GM19438 (cell line): Measurements from ENCODE around the gene ATP2A3.
"Not testable (repeated sequence)": the region's sequence is repeated elsewhere in the genome, so short reads cannot be mapped to it uniquely, and the experiment has no call there.

Experiments
- ATAC-seq: cut with Tn5 transposase; IDR thresholded peaks from one replicate; pipeline ENCODE4 v1.9.1; 2021; ENCODE audit warnings: low read depth; ENCODE audit not compliant: unreplicated experiment

ATP2A3 gene

DNA sequence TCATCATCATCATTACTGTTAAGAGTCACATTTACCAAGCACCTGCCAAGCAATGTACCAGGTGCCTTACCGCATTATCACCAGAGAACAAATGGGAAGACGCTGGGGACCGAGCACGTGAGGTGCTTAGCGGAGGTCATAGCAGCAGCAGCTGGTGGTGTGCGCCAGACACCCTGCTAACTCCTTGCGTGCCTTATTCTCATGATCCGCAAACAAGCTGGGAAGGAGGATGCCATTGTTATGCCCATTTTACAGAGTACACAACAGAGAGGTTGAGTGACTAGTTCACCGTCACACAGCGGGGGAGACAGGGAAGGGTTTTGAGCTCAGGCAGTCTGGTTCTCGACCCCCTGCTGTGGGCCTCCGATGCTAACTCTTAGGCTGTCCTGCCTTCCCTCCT is 7.3 kb downstream of the ATP2A3 start:
- no peak for ATAC-seq

DNA sequence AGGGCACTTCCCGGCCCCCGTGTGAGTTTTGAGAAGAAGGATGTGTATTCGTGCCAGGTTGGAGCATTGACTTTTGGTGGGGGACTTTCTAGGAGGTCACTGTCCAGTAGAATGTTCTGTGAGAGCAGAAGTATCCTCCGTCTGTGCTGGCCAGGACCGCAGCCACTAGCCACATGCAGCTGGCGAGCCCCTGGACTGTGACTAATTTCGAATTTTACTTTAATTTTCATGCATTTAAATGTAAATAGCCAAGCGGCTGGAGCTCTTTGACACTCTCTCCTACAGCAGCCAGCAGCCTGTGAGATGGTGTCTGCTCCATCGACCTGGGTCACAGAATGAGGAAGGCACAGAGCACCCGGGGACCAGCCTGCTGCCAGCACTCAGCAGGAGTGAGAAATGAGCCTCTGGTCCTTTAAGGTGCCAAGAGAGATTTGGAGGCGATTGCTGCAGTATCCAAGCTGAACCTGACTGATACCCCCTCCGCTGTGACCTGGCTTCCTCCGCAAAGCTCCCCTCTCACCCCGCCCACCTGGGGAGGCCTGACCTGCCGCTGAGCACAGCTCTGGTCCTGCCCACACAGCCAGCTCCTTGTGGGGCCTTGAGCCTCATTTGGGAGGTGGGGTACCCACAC is 7.8 kb downstream of the ATP2A3 start:
- ATAC-seq: no peak

DNA sequence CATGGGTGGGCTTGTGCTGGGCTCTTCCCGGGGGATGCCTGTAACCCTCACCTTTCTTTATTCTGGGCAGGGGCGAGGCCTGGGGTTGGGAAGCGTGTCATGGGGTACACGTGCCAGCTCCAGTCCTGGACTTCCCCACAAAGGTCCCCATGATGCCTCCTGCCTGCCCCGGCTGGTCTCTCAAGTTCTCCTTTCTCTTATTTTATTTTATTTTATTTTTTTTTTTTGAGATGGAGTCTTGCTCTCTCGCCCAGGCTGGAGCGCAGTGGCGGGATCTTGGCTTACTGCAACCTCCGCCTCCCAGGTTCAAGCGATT is 8.6 kb downstream of the ATP2A3 start:
- no peak for ATAC-seq

DNA sequence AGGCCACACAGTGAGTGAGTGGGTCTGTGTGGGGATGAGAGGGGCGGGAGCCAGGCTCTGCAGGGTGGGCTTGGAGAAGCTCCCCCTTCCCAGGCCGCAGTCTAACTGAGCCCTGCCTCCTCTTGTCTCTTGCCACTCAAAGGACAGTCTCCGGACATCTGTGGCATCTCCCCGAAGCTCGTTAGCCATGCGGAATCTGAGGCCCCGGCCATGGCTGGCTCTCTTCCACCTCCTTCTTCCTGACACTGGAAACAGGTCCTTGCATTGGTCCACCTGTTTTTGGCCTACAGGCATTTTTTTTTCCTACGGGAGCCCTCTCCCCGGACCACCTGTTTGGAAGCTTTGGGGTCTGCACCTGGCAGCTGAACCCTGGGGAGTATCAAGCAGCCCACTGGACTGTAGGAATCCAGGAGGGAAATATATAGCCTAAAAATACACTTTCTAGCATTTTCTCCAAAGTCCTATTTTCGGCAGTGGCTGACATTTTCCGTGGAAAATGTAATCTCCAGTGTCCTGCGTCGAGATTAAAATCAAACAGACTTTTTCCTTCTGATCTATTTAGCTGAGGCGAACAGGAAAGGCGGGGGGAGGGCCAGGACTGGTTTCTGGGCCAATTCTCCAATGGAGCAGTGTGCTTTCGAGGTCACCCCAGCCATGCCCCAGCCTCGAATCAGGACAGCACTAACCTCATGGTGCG is 9.1 kb downstream of the ATP2A3 start:
- no peak for ATAC-seq

DNA sequence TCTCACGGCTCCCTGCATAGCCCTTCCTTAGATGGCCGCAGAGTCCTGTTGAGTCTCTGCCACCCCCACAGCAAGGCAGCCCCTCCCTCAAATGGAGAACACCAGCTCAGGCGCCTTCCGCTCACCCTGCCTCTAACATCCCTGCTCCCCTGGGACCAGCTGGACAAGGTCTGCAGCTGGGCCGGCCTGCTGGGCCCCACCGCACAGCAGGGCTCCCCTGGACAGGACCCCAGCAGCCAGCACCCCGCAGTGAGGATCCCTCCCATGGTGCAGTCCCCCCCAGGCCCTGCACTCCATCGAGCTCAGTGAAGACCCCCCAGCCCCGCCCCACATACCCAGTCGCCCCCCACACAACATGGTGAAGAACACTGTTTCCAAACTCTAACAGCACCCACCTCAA is 10.2 kb downstream of the ATP2A3 start:
- ATAC-seq: no peak

DNA sequence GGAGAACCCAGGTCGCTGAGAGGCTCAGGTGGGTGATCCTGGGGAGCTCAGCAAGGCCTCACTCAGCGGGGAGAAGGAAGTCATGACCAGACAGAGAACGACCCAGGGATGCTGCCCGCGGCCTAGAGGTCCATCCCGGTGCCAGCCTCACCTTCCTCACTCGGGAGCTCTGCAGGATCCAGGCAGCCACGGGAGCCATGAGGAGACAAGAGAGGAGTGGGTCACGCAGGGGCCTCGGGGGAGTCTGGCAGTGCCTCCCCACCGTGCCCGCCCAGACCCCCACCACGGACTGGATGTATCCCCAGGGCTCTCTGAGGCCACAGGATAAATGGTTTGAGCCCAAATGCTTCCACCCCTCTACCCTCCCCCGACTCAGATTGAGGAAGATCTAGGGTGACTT is 10.7 kb downstream of the ATP2A3 start:
- ATAC-seq: no peak

DNA sequence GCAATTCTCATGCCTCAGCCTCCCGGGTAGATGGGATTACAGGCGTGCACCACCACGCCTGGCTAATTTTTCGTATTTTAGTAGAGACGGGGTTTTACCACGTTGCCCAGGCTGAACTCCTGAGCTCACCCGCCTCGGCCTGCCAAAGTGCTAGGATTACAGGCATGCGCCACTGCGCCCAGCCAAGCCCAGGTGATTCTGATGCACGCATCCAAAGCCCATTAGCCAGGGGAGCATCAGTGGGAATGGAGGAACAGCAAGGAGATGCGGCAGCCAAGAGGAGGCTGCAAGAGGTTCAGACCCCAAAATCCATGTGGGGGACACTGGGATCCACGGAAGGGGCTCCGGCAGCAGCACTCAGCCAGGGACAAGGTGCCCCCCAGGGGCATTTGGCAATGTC is 12.1 kb downstream of the ATP2A3 start:
- no peak for ATAC-seq

DNA sequence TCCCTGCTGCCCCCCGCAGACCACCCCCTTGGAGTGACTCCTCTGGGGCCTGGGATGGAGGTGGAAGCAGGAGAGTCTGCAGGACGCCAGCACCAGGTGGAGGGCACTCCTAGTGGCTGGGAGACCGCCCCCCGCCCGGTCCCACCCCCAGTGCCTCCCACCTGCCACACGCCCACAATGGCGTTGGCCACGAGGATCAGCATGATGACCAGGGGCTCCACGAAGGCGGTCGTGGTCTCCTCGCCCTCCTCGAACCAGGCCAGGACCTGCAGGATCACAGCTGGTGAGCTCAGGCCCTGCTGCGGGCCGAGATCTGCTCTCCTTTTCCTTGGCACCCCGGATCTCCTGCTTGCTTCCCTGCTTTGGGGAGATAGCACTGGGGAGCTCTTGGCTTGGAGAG is 12.8 kb downstream of the ATP2A3 start:
- no peak for ATAC-seq

DNA sequence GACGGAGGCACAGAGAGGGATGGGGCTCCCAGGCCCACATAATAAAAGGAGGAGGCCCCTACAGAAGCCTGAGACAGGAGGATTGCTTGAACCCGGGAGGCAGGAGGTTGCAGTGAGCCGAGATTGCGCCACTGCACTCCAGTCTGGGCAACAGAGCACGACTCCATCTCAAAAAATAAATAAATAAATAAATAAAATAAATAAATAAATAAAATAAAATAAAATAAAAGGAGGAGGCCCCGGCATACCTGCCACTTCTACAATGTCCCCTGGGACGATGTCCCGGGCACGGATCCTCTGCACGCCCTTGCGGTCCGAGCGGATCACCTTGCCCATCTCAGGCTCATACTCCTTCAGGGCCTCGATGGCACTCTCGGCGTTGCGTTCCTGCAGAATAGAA is 13.2 kb downstream of the ATP2A3 start:
- no peak for ATAC-seq

DNA sequence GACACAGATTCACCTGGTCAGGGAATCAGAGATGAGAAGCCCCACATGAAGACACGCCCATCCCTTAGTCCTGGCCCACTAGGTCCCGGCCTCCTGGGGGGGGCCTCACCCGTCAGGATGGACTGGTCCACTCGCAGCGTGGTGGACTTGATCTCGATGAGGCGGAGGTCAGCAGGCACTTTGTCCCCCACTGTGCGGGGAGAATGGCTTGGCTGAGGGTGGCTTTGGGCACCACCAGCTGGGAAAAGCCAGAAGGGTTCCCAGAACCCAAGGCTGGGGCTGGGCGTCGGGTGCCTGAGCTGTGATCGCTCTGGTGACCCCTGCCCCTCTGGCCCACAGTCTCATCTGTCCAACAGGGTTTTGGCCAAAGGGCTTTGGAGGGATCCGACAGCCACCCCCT is 13.7 kb downstream of the ATP2A3 start:
- ATAC-seq: no peak

DNA sequence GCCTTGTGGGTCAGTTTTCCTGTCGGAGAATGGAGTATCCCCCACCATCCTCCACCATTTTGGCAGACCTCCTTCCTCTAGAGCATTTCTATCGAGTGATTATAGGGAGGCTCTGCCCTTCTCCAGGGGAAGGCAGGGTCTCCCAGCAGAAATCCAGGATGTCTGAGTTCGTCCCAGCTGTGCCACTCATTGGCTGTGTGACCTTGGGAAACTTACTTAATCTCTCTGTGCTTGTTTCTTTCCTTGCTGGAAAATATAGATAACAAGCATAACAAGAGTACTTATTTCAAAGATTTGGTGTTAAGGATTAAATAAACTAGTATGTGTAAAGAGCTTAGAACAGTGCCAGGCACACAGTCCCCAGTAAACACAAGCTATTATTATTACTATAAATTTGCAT is 14.8 kb downstream of the ATP2A3 start:
- no peak for ATAC-seq

DNA sequence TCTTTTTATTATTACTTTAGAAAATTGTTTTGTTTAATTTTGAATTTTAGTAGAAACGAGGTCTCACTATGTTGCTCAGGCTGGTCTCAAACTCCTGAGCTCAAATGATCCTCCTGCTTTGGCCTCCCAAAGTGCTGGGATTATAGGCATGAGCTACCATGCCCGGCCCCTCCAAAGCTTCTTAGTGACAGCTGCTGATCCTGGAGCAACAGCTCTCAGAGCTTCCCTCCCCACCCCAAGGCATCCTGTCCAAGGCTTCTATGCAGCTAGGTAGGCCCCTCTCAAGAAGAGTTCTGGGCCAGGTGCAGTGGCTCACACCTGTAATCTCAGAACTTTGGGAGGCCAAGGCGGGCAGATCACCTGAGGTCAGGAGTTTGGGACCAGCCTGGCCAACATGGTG is 15.7 kb downstream of the ATP2A3 start:
- ATAC-seq: not testable (repeated sequence)

DNA sequence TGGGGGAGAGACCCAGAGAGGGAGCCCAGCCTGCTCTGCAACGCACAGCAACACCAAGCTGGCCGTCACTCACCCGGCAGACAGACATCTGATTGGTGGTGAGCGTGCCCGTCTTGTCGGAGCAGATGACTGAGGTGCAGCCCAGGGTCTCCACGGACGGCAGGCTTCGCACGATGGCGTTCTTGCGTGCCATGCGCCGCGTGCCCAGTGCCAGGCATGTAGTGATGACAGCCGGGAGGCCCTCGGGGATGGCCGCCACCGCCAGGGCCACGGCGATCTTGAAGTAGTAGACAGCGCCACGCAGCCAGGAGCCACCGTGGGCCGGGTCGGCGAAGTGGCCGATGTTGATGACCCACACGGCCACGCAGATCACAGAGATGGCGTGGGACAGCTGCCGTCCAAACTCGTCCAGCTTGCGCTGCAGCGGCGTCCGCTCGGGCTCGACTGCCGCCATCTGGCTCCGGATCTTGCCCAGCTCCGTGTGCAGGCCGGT is 16.9 kb downstream of the ATP2A3 start:
- no peak for ATAC-seq

DNA sequence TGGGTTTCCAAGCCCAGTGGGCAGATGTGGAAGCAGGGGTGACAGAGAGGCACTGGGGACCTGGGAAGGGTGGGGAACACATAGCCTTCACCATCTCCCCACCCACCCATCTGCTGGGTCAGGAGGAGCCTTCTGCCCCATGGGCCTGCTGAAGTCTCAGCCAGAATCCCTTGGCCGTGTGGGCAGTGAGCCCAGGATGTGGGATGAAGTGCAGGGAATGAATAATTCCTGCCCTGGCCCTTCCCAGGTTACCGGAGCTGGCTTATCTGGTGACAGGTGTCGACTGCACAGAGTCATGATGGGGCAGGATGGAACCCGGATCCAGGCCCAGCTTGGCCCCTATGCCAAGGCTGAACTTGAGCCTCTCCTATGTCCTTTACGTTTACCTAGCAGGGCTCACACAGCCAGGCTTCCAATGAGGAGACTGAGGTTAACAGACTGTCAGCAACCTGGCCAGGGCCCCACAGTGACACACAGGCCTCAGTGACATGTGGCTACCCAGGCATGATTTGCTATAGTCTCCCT is 17.5 kb downstream of the ATP2A3 start:
- no peak for ATAC-seq

DNA sequence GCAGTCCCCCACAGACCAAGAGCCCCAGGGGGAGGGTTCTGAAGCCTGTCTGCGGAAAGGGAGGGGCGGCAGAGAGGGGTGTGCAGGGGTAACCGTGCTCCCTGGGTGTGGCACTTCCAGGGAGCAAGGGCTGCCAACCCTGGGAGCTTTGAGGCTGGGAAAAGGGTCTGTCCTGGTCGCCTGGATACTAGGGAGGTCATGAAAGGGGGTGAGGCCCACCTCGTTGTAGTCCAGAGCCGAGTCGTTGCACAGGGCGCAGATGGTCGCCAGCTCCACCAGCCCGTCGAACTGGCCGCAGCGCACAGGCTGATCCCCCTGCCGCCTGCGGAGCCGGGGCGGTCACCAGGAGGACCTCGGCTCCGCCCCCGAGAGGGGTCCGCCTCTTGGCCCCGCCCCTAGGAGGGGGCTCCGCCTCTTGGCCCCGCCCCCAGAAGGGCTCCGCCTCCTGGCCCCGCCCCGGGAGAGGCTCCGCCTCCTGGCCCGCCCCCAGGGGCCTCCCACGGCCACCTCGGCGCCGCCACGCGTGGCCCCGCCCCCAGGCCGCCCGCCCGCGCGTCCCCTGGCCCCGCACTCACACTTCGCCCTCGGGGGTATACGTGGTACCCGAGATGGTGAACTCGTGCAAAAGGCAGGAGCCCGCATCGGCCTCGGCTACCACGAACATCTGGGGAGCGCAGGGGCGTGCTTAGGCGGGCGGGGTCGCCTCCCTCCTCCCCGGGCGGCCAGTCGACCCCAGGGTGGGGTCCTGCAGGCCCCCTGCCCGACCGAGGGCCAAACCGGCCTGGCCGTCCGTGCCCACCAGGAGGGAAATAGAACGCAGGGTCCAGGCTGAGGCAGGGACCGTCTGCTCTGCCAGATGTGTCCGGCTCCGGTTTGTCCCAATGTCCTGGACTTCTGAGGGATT is 19.5 kb downstream of the ATP2A3 start:
- no peak for ATAC-seq

DNA sequence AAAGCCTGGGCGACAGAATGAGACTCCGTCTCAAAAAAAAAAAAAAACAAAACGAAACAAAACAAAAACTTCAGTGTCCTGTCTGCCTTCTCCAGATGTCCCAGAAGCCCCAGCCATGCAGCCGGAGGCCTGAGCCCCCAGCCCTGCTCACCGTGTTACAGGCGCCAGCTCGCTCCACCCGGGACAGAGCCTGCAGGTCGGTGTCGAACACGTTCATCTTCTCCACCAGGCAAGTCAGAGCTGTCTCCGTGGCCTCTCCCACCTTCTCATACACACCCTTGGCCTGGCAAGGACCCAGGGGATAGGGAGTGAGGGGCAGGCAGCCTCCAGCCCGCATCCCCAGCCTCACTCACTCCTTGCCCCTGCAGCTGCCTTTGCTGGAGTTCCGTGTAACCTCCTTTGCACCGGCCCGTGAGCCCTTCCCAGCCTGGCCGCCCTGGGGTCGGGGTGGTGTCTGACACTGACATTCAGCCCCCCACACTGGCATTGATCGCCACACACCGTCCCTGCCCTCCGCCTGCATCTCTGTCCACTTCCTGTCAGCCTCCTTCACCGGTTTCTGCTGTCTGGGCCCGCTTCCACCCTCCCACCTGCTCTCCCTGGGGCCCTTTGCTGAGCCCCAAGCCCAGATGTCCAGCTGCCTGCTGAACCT is 20.9 kb downstream of the ATP2A3 start:
- no peak for ATAC-seq

DNA sequence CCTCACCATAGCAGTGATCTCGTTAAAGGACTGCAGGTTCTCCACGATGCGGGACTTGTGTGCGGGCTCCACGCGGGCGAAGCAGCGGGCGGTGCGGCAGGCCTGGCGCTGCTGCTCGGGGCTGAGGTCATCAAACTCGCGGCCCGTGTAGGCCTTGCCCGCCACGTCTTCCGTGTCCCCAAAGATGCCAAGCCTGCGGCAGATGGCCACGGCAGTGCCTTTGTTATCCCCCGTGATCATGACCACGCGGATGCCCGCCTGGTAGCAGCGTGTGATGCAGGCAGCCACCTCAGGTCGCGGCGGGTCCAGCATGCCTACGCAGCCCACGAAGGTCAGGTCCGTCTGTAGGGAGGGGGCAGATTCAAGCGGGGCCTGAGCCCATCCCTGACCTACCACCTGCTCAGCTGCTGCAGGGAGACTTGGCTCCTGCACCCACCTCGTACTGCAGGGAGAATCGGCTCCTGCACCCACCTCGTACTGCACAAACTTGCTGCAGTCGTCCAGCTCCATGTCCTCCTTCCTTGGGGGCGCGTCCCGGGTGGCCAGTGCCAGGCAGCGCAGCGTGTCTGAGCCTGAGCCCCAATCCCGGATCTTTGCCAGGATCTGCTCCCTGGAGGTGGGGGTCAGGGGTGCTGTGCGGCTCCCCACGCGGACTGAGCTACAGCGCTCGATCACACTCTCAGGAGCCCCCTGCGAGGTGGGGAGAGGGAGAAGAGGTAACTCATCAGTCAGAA is 23.1 kb downstream of the ATP2A3 start:
- ATAC-seq: no peak

DNA sequence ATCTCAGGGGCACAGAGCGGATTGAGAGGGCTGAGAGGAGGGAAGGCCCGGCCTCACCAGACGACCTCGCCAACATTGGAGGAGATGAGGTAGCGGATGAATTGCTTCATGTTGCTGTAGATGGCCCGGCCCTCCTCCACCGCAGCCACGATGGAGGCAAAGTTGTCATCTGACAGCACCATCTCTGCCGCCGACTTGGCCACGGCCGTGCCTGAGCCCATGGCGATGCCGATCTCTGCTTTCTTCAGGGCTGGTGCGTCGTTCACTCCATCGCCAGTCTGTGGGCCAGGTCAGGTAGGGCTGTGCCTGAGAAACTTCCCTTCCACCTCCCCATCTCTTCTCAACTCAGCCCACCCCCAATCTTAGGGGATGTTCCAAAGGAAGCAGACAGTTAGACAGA is 26.9 kb downstream of the ATP2A3 start:
- ATAC-seq: no peak

DNA sequence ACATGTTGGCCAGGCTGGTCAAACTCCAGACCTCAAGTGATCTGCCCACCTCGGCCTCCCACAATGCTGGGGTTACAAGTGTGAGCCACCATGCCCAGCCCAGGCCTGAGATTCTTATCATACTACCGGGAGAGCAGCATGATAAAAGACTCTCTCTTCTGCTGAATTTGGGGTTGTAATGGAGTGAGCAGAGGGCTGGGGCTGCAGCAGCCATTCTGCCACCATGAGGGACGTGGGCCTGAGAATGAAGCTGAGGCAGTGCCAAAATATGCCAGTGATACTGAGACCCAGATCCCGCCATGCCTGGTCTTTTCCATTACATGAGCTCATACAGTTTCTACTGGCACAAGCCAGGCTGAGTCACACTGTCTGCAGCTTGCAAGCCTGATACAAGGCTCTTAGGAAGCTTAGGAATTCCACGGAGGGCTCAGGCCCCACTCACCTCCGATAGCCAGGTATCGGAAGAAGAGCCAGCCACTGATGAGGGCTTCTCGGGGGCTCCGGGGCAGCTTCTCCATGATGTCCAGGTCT is 28.3 kb downstream of the ATP2A3 start:
- ATAC-seq: no peak

DNA sequence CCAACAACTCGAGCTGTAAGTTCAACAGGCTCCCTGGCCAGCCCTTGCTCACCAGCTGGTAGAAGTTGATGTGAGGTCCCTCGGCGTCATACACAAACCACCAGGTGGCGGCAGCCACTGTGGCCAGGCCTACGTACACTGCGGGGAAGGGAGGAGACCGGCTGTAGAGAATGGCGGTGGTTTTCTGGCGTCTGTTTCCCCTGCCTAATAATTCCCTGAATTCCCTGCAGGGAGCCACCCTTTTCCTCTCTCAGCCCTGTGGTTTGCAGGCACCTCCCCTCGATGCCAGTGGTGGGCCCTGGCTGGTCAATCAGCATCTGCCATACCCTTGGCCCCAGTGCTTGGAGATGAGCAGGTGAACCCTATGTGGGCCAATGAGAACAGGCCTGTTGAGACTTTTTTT is 29.1 kb downstream of the ATP2A3 start:
- ATAC-seq: no peak
